Lower leg skin (tissue), 4 donors: ENCODE results near the gene CBX4. TPM values are rescaled to one million over a fixed set of nuclear protein-coding genes. Genes with fewer than 3 reads are reported as not detected.

Source experiments
- DNase-seq, 2 donors: peaks; one replicate each; pipeline ENCODE4 v3.0.0-alpha.2; 2019; ENCODE audit warnings: low spot score in 2 of 2
- H3K4me3 ChIP-seq: fragments of 200-600 bp; sonication (generic); 2 replicates; pipeline ENCODE4 v1.5.1; 2017; ENCODE audit warnings: mild to moderate bottlenecking, low read depth; ENCODE audit not compliant: poor library complexity, severe bottlenecking
- POLR2A ChIP-seq, 2 donors: fragments of 450-650 bp; IDR thresholded peaks; one replicate each; pipeline ENCODE4 v1.6.1; 2016 to 2017; ENCODE audit warnings: antibody characterized with exemption in 2 of 2, mild to moderate bottlenecking in 1 of 2, moderate library complexity in 1 of 2
- WGBS, 2 donors: methylation state at CpG; one replicate each; pipeline ENCODE4 v1.1.5; 2018; 5-methylcytosine and 5-hydroxymethylcytosine counted together
- intact Hi-C: fragments of 100-400 bp; cut with DNase I; formaldehyde crosslinking; loops from one replicate; pipeline ENCODE4 v1.15.0; 2023; ENCODE audit warnings: low total_unique reads
- total RNA-seq, 4 donors: library from RNA; depleted of rRNA; stranded (reverse); fragments of >200 nt; gene quantifications; one replicate each; pipeline ENCODE4 v1.1.0, GENCODE V29; 2016
- TF ChIP-seq, protein P1 (sequence below), 3 donors: fragments of 450-650 bp; IDR thresholded peaks; one replicate each; pipeline ENCODE4 v1.5.1; 2016; ENCODE audit warnings: antibody characterized with exemption in 3 of 3, mild to moderate bottlenecking in 3 of 3, moderate library complexity in 2 of 3

Gene CBX4
- total RNA-seq, 4 donors from 2014 or later = 30.2 to 35.6 (median 32.2) TPM

DNA sequence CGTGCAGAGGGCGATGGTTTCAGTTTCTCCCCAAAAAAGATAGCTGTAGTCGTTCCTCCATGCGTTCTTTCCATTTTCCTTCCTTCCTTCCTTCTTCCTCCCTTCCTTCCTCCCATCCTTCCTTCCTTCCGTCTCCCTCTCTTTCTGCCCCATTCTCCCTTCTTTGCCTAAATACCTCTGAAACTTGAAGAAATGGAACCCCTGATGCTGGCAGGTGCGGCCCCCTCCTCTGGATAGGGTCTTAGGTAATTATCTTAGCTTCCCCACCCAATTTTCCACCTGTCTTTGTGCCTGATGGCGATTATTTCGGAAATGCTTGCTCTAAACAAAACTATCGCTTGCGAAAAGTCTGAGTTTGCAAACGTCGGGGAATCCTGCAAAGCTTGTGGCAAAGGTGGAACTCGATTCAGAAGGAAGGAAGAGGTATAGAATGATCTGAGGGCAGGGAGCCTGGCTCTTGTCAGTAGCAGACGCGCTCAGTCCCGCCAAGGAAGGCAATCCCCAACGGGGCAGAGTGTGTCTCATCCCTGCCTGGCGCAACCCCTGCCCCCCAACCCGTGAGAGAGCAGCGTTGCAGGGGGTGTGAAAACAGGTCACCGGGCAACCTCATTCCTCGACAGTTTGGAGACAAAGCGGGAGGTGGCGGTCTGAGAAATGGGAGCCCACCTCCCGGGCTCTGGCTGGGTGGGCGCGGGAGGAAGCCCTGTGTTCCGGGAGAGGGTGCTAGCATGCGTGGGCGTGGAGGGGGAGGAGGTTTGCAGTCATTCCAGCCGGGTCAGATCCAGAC lies 39.5 kb downstream of the CBX4 start:
- H3K4me3 ChIP-seq = no peak overlapping the region
- DNase-seq = no peak
- 6% methylated on average over 26 to 30 of the region's 31 CpGs for WGBS, 2 donors
- intact Hi-C loops = loop anchor here (2.0 to 10.0 kb wide), 2 partner anchors 43 to 195 kb away; no protein-coding TSS in a partner anchor
- no peak for TF ChIP-seq POLR2A (IDR thresholded peaks at IDR 0.05)
- TF ChIP-seq, protein P1, sequence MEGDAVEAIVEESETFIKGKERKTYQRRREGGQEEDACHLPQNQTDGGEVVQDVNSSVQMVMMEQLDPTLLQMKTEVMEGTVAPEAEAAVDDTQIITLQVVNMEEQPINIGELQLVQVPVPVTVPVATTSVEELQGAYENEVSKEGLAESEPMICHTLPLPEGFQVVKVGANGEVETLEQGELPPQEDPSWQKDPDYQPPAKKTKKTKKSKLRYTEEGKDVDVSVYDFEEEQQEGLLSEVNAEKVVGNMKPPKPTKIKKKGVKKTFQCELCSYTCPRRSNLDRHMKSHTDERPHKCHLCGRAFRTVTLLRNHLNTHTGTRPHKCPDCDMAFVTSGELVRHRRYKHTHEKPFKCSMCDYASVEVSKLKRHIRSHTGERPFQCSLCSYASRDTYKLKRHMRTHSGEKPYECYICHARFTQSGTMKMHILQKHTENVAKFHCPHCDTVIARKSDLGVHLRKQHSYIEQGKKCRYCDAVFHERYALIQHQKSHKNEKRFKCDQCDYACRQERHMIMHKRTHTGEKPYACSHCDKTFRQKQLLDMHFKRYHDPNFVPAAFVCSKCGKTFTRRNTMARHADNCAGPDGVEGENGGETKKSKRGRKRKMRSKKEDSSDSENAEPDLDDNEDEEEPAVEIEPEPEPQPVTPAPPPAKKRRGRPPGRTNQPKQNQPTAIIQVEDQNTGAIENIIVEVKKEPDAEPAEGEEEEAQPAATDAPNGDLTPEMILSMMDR (IDR thresholded peaks at IDR 0.05) = no peak

DNA sequence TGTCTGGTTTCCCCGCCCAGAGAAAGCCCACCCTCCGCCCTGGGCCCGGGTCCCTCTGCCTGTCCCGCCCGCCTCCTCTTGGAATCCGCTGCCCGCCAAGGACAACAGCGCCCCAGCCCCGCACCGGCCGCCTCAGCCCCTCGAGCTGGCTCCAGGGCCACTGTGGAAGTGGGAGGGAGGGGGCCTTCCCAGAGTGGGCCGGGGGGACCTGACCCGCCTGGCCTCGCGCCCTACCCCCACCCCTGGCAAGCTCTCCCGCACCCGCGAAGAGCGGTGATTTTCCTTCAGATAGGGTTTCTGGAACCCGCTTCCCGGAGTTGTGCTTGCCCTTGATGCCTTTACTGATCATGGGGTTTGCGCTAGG lies 40.1 kb downstream of the CBX4 start:
- WGBS, 2 donors = 3% methylated on average over 17 to 23 of the region's 23 CpGs
- intact Hi-C loops = loop anchor here (2.0 kb wide), 1 partner anchor 44 kb away; no protein-coding TSS in a partner anchor
- TF ChIP-seq POLR2A (IDR thresholded peaks at IDR 0.05) = no peak
- TF ChIP-seq, protein P1 (IDR thresholded peaks at IDR 0.05) = no peak
- no peak for DNase-seq
- no peak overlapping the region for H3K4me3 ChIP-seq

DNA sequence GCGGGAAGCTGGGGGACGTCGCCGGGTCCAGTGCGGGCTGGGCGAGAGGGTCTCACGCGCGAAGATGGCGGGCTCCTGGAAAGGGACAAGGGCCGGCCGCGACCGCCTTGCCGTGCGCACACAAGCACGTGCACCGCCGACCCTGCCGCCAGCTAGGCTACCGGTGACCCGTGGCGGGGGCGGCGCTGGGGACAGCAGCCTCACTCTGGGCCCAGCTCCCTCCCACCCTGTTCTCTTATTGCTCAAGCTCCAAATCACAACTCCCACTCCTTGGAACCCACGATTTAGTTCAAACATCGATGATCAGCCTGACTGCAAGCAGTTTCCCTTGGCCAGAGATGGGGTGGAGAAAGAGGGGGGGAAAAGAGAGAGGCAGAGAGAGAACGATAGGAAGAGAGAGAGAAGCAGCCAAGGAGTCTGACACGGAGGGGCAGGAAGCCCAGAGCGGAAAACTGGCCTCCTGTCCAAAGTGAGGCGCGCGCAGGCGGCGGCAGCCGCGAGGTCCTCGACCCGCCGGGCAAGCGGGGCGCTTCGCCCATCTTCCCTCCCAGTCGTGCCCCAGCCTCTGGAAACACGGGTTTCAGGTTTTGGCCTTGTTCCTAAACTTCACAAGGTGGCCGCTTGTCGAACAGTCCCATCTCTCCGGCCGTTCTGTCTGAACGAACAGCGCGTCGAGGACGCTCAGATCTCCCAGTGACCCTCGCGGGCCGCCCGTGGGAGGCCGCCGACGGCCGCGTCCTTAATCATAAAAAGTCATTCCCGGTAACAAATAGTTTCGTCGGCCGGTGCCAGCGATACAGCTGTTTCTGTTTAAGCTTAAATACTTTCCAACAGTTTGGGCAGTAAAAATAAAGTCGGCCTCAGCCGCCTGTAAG lies 40.7 kb downstream of the CBX4 start:
- peak in 1 of 2 donors; percentile 19 for DNase-seq
- no peak for TF ChIP-seq POLR2A (IDR thresholded peaks at IDR 0.05)
- TF ChIP-seq, protein P1 (IDR thresholded peaks at IDR 0.05) = no peak
- peak overlapping the region; percentile 10 for H3K4me3 ChIP-seq
- intact Hi-C loops = loop anchor here (2.0 kb wide), 1 partner anchor 44 kb away; no protein-coding TSS in a partner anchor
- 0 to 1% methylated on average over 57 to 69 of the region's 70 CpGs for WGBS, 2 donors

DNA sequence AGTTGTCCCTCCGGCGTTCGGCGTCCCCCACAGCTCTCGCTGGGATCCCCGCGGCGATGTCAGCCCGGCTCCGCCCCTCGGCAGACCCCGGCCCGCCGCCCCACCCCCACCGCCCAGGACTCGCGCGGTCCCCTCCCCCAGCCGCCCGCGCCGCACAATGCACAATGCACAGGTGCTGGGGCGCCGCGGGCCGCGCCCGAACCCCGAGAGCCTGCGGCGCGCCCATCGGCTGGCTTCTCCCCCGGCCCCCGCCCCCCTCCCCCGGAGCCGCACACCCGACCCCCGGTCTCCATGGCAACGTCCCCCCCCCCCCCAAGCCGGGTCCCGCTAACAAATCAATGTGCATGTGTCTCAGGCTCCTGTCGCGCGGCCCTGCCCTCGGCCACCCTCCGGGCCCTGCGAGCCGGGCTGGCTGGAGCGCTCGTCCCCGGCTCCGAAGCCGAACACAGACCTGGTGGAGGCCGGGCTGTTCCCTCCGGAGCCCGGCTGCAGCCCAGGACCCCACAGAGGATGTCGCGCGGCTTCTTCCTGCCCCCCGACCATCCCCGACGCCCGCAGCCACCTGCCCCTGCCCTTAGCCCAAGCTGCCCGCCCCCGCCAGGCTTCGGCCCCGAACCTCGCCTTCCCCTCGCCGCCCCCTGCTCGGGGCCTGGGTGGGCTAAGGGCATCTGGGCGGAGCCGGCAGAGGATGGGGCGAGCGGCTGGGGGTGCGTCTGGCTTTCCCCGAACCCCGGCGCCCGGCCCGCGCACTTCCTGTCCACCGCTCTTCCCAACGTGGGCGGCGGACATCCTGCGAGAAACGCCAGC lies 41.5 kb downstream of the CBX4 start:
- intact Hi-C loops = loop anchor here (2.0 kb wide), 1 partner anchor 45 kb away; no protein-coding TSS in a partner anchor
- TF ChIP-seq, protein P1 (IDR thresholded peaks at IDR 0.05) = no peak
- TF ChIP-seq POLR2A (IDR thresholded peaks at IDR 0.05) = no peak

DNA sequence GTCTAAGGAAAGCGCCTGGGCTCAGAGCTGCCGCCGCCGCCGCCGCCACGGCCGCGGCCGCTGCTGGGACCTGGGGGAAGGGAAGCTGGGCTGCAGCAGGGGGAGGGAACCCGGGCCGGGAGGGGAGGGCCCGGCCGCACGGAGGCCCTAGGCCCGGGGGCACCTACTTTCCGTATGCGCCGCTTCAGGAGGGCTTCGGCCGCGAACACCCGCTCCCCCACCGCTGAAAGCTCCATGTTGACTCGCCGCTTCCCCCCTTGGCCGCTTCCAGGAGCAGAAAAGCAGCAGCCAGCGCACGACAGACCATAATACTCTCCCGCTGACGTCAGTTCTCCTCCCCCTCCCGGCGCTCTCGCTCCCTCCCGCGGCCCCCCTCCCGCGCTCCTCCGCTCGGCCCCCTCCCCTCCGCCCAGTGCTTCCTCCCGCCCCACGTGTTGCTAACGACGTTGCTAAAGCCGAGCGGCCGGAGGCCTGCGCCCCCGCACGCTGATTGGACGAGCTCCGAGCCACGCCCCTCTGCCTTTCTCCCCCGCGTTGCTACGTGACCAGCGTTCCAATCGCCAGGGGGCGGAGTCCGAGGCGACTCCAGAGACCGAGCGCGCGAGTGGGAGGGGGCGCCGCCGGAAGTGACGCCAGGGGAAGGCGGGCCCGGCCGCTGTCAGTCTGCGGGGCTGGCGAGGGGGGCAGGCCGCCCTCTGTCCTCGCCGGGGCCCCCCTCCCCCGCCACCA lies 42.3 kb downstream of the CBX4 start, which contains the start of gene CBX8:
CBX8 (minus strand) TSS at position 315 of the 729 bp plus-strand sequence; CDS start at position 236, 79 bp downstream.
- no peak for TF ChIP-seq POLR2A (IDR thresholded peaks at IDR 0.05)
- TF ChIP-seq, protein P1 (IDR thresholded peaks at IDR 0.05) = peak in 1 of 3 donors; percentile 22
- 0 to 4% methylated on average over 26 to 35 of the region's 79 CpGs for WGBS, 2 donors
- DNase-seq = peak; percentile 99 to 100
- intact Hi-C loops = no loop called here
- H3K4me3 ChIP-seq = peak within 1 kb of the TSS; percentile 37

More for the DNA sequence above, 41.5 kb downstream of the CBX4 start:
- peak overlapping the region; percentile 10 for H3K4me3 ChIP-seq
- DNase-seq = peak in 1 of 2 donors; percentile 19
- 0 to 1% methylated on average over 1 to 14 of the region's 89 CpGs for WGBS, 2 donors
